Left forelimb (tissue), 1 donor: ENCODE measurements around the gene ACBD4.
A peak's percentile ranks its signal among the peaks of the same experiment; 100 is the strongest.

Experiments
- DNase-seq: peaks from one replicate; pipeline ENCODE4 v3.0.0-alpha.2; 2018; ENCODE audit warnings: low spot score

ACBD4 gene

DNA sequence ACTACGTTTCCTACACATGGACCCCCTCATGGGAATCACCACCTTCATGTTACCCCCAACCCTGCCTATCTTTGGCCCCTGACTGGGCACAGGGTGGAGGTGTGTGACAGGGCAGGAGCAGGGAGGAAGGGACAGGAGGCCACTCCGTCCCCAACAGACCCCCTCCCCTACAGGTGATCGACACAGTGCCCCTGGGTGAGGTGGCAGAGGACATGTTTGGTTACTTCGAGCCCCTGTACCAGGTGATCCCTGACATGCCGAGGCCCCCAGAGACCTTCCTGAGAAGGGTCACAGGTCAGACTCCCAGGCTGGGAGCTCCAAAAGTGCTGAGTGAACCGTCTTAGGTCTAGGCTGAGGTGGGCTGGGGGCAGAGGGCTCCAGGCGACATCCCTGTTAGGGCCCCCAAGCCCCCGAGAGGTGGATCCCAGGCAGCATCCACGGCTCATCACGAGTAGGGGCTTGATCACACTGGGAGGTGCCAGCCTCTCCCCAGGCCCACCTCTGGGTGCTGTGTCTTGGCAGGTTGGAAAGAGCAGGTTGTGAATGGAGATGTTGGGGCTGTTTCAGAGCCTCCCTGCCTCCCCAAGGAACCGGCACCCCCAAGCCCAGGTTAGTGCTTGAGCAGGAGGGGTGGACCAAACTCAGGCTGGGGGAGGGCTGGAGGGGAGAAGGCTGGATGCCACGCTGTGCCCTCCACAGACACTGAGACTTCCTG, 1.5 kb downstream of the ACBD4 start:
- peak; percentile 64 for DNase-seq

GRCh38 chr17:45137561-45138305, 2.2 kb downstream of the ACBD4 start:
- DNase-seq = no peak

DNA sequence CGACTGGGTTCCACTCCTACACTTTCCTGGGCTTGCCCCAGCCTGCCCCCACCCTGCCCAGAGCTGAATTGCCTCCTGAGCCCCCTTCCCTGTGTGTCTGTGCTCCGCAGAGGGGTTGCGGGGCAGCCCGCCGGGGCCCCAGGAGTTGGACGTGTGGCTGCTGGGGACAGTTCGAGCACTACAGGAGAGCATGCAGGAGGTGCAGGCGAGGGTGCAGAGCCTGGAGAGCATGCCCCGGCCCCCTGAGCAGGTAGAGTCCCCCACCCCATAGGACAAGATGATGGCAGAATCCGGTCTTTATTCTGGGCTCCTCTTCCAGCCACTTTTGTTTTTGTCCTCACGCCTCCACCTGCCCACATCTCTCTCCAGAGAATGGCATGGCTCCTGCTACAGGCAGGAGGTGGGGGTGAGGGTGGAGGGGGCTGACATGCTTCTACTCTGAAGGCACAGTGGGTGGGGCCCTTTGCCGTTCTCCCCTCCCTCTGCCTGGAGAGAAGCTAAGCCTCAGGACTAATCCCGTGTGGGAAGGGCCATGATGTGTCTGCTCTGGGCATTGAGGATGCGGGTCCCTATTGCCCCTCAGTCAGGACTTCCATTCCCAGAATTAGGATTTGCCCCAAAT, 3.5 kb downstream of the ACBD4 start:
- no peak for DNase-seq

GRCh38 chr17:45139533-45139920, 4.0 kb downstream of the ACBD4 start:
- DNase-seq = no peak

- peak; percentile 64 for DNase-seq
These were observed 7.7 kb downstream of the ACBD4 start for GRCh38 chr17:45143094-45143670.

DNA sequence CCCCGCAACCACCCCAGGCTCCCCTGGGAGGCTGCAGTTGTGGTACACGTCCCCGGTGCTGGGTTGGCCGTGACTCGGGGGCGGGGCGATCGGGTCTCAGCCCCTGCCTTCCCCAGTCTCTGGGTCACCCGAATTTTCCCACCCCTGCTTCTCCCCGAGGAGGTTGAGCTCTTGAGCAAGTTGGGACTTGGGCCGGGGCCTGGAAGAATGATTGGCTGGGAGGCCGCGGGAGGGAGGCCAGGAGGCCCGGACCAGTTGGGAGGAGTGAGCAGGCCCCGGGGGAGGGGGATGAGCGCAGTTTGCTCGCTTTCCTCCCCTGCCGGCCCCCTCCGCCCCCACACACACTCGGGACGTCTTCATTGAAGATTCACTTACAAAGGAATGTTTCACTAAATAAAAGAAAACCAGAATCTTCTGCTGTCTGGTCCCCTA, 8.3 kb downstream of the ACBD4 start:
- DNase-seq = peak; percentile 89

GRCh38 chr17:45144199-45145034, 8.9 kb downstream of the ACBD4 start:
- DNase-seq = peak; percentile 67

- peak; percentile 66 for DNase-seq
These were observed 9.5 kb downstream of the ACBD4 start for GRCh38 chr17:45145035-45145389.

DNA sequence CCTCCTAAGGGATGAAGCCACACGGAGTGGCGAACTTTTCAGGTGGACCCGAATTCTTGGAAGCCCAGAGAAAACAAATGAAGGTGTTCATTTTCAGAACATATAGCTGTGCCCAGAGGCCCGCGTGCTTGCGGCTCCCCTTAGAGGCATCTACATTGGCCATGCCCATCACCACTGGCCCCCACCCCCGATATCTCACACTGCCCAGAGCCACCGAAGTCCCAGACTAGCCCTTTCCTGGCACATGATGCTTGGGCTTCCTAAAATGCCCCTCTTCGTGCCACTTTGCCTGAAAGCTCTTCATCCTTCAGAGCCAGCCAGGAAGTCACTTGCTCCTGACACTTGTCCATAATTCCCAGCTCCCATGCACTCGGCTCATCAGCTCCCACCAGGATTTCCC, 10.7 kb downstream of the ACBD4 start:
- no peak for DNase-seq

DNA sequence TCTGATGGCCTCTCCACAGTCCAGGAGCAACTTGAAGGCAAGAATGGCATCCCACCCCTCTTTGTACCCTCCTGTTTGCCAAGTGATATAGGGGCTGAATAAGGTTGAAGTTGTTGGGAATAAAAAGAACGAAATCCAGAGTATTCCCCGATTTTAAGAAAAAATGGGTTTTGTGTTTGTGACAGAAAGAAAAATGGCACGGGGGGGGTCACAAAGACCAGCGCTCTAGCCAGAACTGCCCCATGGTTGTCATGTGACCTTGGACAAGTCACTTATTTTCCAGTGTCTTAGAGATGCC, 11.1 kb downstream of the ACBD4 start:
- DNase-seq = no peak

DNA sequence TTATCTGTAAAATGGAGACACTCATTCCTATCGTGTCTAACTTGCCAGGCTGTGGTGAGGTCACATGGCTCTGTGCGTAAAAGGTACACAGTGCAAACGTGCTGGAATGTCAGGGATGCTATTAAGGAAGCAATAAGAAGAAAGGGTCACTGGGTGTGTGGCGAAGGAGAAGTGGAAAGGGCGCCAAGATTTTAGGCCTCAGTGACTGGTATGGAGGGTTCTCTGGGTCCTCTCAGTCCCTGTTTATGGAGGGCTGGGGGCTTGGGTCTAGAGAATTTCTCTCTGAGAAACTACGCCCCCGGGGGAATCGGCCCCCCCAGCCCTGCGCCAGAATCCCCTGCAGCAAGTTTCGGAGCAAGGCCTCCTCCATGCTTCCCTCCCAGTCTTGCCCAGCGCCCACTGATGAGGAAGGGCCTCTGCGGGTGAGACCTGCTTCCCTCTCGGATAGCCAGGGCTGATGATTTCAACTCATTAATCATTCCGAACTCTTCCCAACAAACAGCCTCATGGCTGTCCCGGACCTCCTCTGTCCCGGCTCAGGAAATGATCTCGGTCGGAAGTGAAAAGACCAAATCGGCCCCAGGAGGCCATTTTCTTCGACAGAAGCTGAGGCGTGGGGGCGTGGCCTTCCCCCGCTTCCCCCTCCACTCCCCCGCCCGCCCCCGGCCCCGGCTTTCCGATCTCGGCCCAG, 11.5 kb downstream of the ACBD4 start:
- no peak for DNase-seq

DNA sequence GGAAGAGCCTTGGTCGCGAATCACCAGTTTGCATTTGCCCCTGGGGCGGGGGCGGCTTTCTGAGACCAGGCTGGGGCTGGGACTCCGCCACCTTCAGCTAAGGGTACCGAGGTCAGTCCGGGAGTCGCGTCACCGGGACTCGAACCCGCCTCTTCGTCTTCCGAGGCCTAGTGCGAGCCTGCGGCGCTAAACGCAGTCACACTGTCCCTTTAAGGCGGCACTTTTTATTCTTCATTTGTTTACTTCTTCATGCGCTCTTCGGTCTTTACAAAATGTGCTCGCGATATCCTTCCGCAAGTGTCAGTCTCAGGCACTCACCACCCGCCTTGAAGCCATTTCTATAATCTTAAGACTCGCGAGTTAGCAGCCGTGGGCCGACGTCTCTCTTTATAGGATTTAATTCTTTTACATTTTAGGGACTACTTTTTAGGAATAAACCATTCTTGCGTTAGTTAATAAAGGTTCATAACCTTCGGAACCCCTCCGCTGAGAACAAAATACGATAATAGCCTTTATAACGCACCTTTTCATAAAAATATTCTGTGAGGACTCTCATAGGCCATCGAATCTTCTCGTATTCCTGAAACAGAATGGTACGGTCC, 12.2 kb downstream of the ACBD4 start:
- DNase-seq = peak; percentile 91

DNA sequence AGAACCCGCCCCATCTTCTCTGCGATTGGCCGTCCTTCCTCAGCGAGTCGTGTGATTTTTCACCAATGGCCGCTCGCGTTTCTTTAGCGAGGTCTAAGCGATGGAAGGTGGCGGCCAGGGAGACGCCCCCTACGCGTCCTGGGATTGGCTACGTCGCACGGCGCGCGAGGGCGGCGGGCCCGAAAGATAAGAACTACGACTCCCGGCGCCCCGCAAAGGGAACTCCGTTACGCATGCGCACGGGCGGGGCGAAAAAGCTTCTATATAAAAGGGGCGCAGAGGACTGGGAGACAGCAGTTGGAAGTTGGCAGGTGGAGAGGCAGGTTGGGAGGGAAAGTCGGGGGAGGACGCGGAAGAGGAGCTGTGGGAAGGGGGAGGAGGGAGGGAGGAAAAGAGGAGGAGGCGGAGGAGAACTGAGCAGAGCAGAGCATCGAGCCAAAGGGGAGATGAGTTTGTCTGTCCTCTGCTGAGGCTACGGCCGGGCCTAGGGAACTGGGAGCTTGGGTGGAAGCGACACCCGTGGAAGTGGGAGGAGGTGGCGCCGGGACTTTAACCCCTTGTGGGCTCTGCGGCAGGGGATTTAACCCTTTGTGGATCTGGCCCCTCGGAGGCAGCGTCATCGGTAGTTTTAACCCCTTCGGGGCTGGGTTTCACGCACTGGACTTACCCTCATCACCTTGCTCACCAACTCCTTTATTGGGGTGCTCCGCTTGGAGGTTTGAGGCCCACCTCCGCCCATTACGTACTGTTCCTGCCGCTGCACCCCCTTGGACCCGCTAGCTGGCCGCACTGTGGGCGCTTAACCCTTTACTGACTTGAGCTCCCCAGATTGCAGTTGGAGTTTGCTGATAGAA, 12.9 kb downstream of the ACBD4 start, which contains the start of gene HEXIM1:
TSS of gene HEXIM1 (plus strand) at position 293 of the 854 bp plus-strand sequence. CDS start 716 bp downstream, outside the sequence.
- peak; percentile 100 for DNase-seq

GRCh38 chr17:45149037-45149668, 13.7 kb downstream of the ACBD4 start:
- peak; percentile 94 for DNase-seq

GRCh38 chr17:45149669-45150664, 14.5 kb downstream of the ACBD4 start:
- DNase-seq = no peak

DNA sequence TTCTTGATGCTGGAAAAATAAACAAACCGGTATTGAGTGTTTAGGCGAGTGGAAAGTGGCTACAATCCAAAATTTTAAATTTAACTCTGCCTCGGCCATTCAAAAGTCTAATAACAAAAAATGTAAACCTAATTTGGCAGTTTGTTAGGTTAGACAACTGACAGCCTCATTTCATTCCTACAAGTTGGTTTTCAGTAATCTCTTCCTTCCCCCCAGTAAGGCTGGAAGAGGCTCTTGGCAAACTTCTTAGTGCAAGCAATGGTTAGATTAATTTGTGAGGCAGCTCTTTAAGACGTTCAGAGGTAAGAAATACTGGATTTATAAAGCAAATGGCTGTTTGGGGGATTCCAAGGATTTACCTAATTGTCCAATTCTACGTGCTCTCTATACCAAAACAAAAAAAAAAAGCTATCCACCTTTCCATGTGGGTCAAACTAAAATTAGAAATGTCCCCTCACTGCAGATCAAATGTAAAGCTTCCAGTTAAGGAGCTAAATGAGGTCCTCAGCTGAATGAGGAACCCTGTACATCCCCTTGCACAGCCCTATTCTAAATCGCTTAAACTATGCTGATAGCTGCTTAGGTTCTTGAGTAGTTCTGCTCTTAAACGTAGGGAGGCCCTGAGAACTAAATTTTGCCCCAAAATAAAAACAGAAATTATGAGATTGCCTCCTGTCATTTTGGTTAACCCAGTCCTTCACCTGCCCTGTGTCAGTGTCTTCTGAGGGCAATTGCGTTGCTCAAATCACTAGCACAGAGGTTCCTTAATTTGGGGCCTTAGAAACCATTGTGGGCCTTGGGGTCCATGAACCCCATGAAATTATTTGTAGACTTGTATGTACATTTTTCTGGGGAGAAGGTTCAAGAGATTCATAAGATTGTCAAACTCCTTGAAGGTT, 15.7 kb downstream of the ACBD4 start:
- no peak for DNase-seq

- DNase-seq = no peak
These were observed 19.5 kb downstream of the ACBD4 start for GRCh38 chr17:45155029-45155428.
